IMR-90 (cell line): ENCODE results near the gene TMEM233. TPM values are rescaled to one million over a fixed set of nuclear protein-coding genes. Genes with fewer than 3 reads are reported as not detected.

Source experiments
- ATAC-seq: fragments of 200-7000 bp; cut with Tn5 transposase; 2 replicates; pipeline ENCODE4 v1.9.1; 2020; ENCODE audit warnings: low read depth, mild to moderate bottlenecking, moderate library complexity
- BruUV-seq: library from RNA; stranded (reverse); fragments of 400-500 nt; replicated peaks from 2 replicates; lab custom pipeline; 2021; lab: Mats Ljungman, UMichigan
- CTCF ChIA-PET: fragments of 300-600 bp; formaldehyde crosslinking; extraction: SDS; loops from one replicate; lab custom pipeline; 2021; ENCODE audit warnings: antibody characterized with exemption; lab: Yijun Ruan, JAX
- POLR2A ChIA-PET: fragments of 300-600 bp; sonication (Branson Sonifier 250); formaldehyde crosslinking; loops from one replicate; lab custom pipeline; 2022; ENCODE audit warnings: antibody characterized with exemption; ENCODE audit not compliant: unreplicated experiment; lab: Charles Lee
- DNase-seq: peaks from one replicate; pipeline ENCODE4 v3.0.0; 2013
- H2AFZ ChIP-seq: replicated peaks from 2 replicates; pipeline ENCODE3; 2013; ENCODE audit warnings: low read length, mild to moderate bottlenecking; ENCODE audit not compliant: poor library complexity
- H2AK5ac ChIP-seq: 2 replicates; pipeline ENCODE4 v1.6.1; 2013; ENCODE audit warnings: low read depth, low read length, inconsistent platforms
- H2AK9ac ChIP-seq: replicated peaks from 2 replicates; pipeline ENCODE3; 2013; ENCODE audit warnings: mild to moderate bottlenecking, low read depth, low read length, moderate library complexity; ENCODE audit not compliant: poor library complexity
- H2BK120ac ChIP-seq: 2 replicates; pipeline ENCODE4 v1.6.1; 2013; ENCODE audit warnings: low read depth, low read length, inconsistent platforms
- H2BK15ac ChIP-seq: 3 replicates; pipeline ENCODE4 v1.6.1; 2013; ENCODE audit warnings: low read depth, low read length, inconsistent platforms
- H2BK20ac ChIP-seq: 2 replicates; pipeline ENCODE4 v1.6.1; 2013; ENCODE audit warnings: low read depth, mild to moderate bottlenecking, inconsistent platforms, low read length, moderate library complexity
- H2BK5ac ChIP-seq: 2 replicates; pipeline ENCODE4 v1.6.1; 2013; ENCODE audit warnings: mild to moderate bottlenecking, low read depth, low read length, inconsistent platforms; ENCODE audit not compliant: poor library complexity, severe bottlenecking
- H3K14ac ChIP-seq: replicated peaks from 2 replicates; pipeline ENCODE4 v1.6.1; 2013; ENCODE audit warnings: low read depth, low read length, inconsistent platforms
- H3K18ac ChIP-seq: 2 replicates; pipeline ENCODE4 v1.6.1; 2013; ENCODE audit warnings: low read depth, low read length, control low read depth
- H3K23ac ChIP-seq: 2 replicates; pipeline ENCODE4 v1.6.1; 2013; ENCODE audit warnings: low read depth, low read length, inconsistent platforms
- H3K27ac ChIP-seq: 2 replicates; pipeline ENCODE4 v1.5.1; 2013; ENCODE audit warnings: mild to moderate bottlenecking, control low read depth, low read length; ENCODE audit not compliant: insufficient read depth
- H3K27me3 ChIP-seq: 2 replicates; pipeline ENCODE4 v1.6.1; 2013; ENCODE audit warnings: low read length; ENCODE audit not compliant: control insufficient read depth, insufficient read depth
- H3K36me3 ChIP-seq: 2 replicates; pipeline ENCODE4 v1.6.1; 2013; ENCODE audit warnings: low read length, mixed read lengths; ENCODE audit not compliant: control insufficient read depth, insufficient read depth
- H3K4ac ChIP-seq: 2 replicates; pipeline ENCODE4 v1.6.1; 2013; ENCODE audit warnings: low read depth, low read length, inconsistent platforms
- H3K4me1 ChIP-seq: 2 replicates; pipeline ENCODE4 v1.6.1; 2013; ENCODE audit warnings: low read length, mixed read lengths; ENCODE audit not compliant: control insufficient read depth, insufficient read depth
- H3K4me2 ChIP-seq: 2 replicates; pipeline ENCODE4 v1.6.1; 2013; ENCODE audit warnings: low read depth, mild to moderate bottlenecking, control low read depth, low read length, moderate library complexity
- H3K4me3 ChIP-seq: 2 replicates; pipeline ENCODE4 v1.5.1; 2013; ENCODE audit warnings: low read depth, mild to moderate bottlenecking, control low read depth, low read length, moderate library complexity; ENCODE audit not compliant: insufficient read depth
- H3K56ac ChIP-seq: 2 replicates; pipeline ENCODE4 v1.6.1; 2013; ENCODE audit warnings: low read length, inconsistent platforms; ENCODE audit not compliant: insufficient read depth; ENCODE audit errors: extremely low read depth
- H3K79me1 ChIP-seq, 2 experiments: 2 replicates each; pipeline ENCODE4 v1.6.1; 2013; ENCODE audit warnings: low read length in 2 of 2, inconsistent platforms in 1 of 2, low read depth in 1 of 2
- H3K9ac ChIP-seq: 2 replicates; pipeline ENCODE4 v1.6.1; 2013; ENCODE audit warnings: low read depth, low read length, control low read depth
- H3K9me1 ChIP-seq: 2 replicates; pipeline ENCODE4 v1.6.1; 2013; ENCODE audit warnings: low read length, inconsistent platforms; ENCODE audit not compliant: insufficient read depth
- H3K9me3 ChIP-seq: 2 replicates; pipeline ENCODE4 v1.6.1; 2013; ENCODE audit warnings: low read length; ENCODE audit not compliant: control insufficient read depth, insufficient read depth
- H4K20me1 ChIP-seq: 2 replicates; pipeline ENCODE4 v1.6.1; 2013; ENCODE audit warnings: low read length, inconsistent platforms; ENCODE audit not compliant: insufficient read depth
- H4K5ac ChIP-seq: 2 replicates; pipeline ENCODE4 v1.6.1; 2013; ENCODE audit warnings: mild to moderate bottlenecking, low read depth, low read length, control low read depth
- H4K8ac ChIP-seq, 2 experiments: 2 replicates each; pipeline ENCODE4 v1.6.1; 2013; ENCODE audit warnings: low read depth in 2 of 2, low read length in 2 of 2, control low read depth in 1 of 2, inconsistent platforms in 1 of 2
- H4K91ac ChIP-seq: 2 replicates; pipeline ENCODE4 v1.6.1; 2013; ENCODE audit warnings: low read depth, low read length, inconsistent platforms; ENCODE audit not compliant: insufficient read depth
- BHLHE40 ChIP-seq: fragments of 150-350 bp; IDR thresholded peaks from 2 replicates; pipeline ENCODE4 v1.6.1; 2016; ENCODE audit warnings: mild to moderate bottlenecking, low read depth, low read length
- CEBPB ChIP-seq: IDR thresholded peaks from 2 replicates; pipeline ENCODE4 v1.6.1; 2012; ENCODE audit warnings: low read depth, low read length, improper control_type of control experiment
- CHD1 ChIP-seq: IDR thresholded peaks from 2 replicates; pipeline ENCODE4 v1.6.1; 2012; ENCODE audit warnings: low read depth, low read length, improper control_type of control experiment
- MAFK ChIP-seq: IDR thresholded peaks from 2 replicates; pipeline ENCODE4 v1.6.1; 2012; ENCODE audit warnings: low read depth, low read length, improper control_type of control experiment
- MAZ ChIP-seq: IDR thresholded peaks from 2 replicates; pipeline ENCODE4 v1.6.1; 2012; ENCODE audit warnings: low read depth, mild to moderate bottlenecking, low read length, improper control_type of control experiment, moderate library complexity, borderline replicate concordance
- NFE2L2 ChIP-seq: fragments of 150-350 bp; IDR thresholded peaks from 2 replicates; pipeline ENCODE4 v1.6.1; 2016; ENCODE audit warnings: low read depth, mild to moderate bottlenecking, low read length
- POLR2A ChIP-seq: IDR thresholded peaks from 2 replicates; pipeline ENCODE4 v1.6.1; 2012; ENCODE audit warnings: mild to moderate bottlenecking, low read depth, low read length
- RAD21 ChIP-seq: IDR thresholded peaks from 2 replicates; pipeline ENCODE4 v1.6.1; 2012; ENCODE audit warnings: low read length, improper control_type of control experiment
- RCOR1 ChIP-seq: IDR thresholded peaks from 2 replicates; pipeline ENCODE4 v1.6.1; 2012; ENCODE audit warnings: mild to moderate bottlenecking, low read length, improper control_type of control experiment; ENCODE audit not compliant: insufficient replicate concordance
- SMC3 ChIP-seq: fragments of 150-350 bp; IDR thresholded peaks from 2 replicates; pipeline ENCODE4 v1.6.1; 2016; ENCODE audit warnings: low read depth, mild to moderate bottlenecking, antibody characterized with exemption, low read length, moderate library complexity
- WGBS, 2 experiments: methylation state at CpG; one replicate each; pipeline versions ENCODE4 v1.1.5 to v1.1.7; 2013; ENCODE audit warnings: missing lambda C conversion rate in 2 of 2; ENCODE audit not compliant: insufficient read length in 1 of 2; ENCODE audit errors: extremely low coverage in 2 of 2; 5-methylcytosine and 5-hydroxymethylcytosine counted together
- dilution Hi-C: fragments of 300-500 bp; cut with HindIII; formaldehyde crosslinking; loops from one replicate; pipeline ENCODE4 v1.14.3; 2018; ENCODE audit warnings: low sequenced_read_pairs; ENCODE audit not compliant: unreplicated experiment
- in situ Hi-C: fragments of 300-500 bp; cut with MboI; formaldehyde crosslinking; loops from 3 replicates; pipeline ENCODE4 v1.14.3; 2019; ENCODE audit warnings: low sequenced_read_pairs, inconsistent platforms, mixed read lengths
- intact Hi-C: fragments of 100-400 bp; cut with micrococcal nuclease; formaldehyde crosslinking; loops from 2 replicates; pipeline ENCODE4 v1.10.0; 2022
- polyA plus RNA-seq, 3 experiments: library from polyadenylated mRNA; depleted of rRNA; stranded (reverse); fragments of >200 nt; gene quantifications; 2 replicates each; pipeline ENCODE4 v1.2.3, GENCODE V29; 2012; ENCODE audit warnings: low replicate concordance in 1 of 3
- total RNA-seq: library from RNA; depleted of rRNA; stranded (reverse); fragments of >200 nt; gene quantifications from 2 replicates; pipeline ENCODE4 v1.2.3, GENCODE V29; 2012
- TF ChIP-seq, protein P1 (sequence below): fragments of 150-350 bp; IDR thresholded peaks from 2 replicates; pipeline ENCODE4 v1.6.1; 2016; ENCODE audit warnings: low read depth, mild to moderate bottlenecking, low read length, moderate library complexity, borderline replicate concordance
- TF ChIP-seq, protein P2 (sequence below): fragments of 150-350 bp; IDR thresholded peaks from 2 replicates; pipeline ENCODE4 v1.6.1; 2017; ENCODE audit warnings: mild to moderate bottlenecking, antibody characterized with exemption, low read length, low read depth
- TF ChIP-seq, protein P3 (sequence below): conservative IDR thresholded peaks from 2 replicates; pipeline ENCODE4 v1.5.1; 2012; ENCODE audit warnings: mild to moderate bottlenecking, low read depth, low read length, improper control_type of control experiment

The TMEM233 gene
- total and polyA plus RNA-seq, 2 of the 4 experiments (the other 2 are of a cell fraction) = not detected

DNA sequence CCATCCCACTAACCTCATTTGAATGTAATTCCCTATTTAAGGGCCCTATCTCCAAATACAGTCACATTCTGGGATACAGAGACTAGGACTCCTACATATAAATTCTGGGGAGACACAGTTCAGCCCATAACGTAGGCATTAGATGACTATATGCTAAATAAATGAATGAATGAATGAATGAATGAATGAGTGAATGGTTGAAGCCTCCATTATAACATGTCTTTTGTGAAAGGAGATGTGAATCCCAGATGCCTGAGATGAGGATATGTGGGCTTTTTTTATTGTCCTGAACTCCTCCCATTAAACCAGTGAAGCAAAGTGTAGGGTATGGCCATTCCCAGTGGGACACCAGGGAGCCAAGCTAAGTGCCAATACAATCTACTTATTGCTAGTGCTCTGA, 20.5 kb upstream of the TMEM233 start:
- no peak overlapping the region for H2BK20ac ChIP-seq

More for the DNA sequence above, 20.5 kb upstream of the TMEM233 start:
- no CpG with 5 or more reads among the region's 1 CpG for WGBS, 2 experiments
- CTCF ChIA-PET = no interaction called here
- Histone ChIP-seq H2BK5ac (no peak overlapping the region), H3K23ac (no peak overlapping the region), H3K36me3 (no peaks in the 10 kb centered on the region), H3K14ac (no peak overlapping the region), H3K9me1 (no peaks in the 10 kb centered on the region), H4K20me1 (no peaks in the 10 kb centered on the region), H3K4me2 (no peak overlapping the region), H2AK9ac (no peak overlapping the region), H2BK120ac (no peak overlapping the region), H3K27me3 (no peaks in the 10 kb centered on the region), H2AK5ac (no peak overlapping the region), H4K8ac (no peak overlapping the region), H3K27ac (no peak overlapping the region), H3K9ac (no peak overlapping the region), H3K18ac (no peak overlapping the region), H2BK15ac (no peak overlapping the region), H3K56ac (no peak overlapping the region), H2AFZ (no peak overlapping the region), H3K4ac (no peak overlapping the region), H3K4me1 (no peaks in the 10 kb centered on the region), H3K4me3 (no peak overlapping the region), H4K5ac (no peak overlapping the region), H3K9me3 (no peaks in the 10 kb centered on the region), H3K79me1 (no peaks in the 10 kb centered on the region), H4K91ac (no peak overlapping the region)
- dilution Hi-C loops = no loop called here
- in situ Hi-C loops = no loop called here
- BruUV-seq = no TSS peak
- POLR2A ChIA-PET = no interaction called here
- intact Hi-C loops = no loop called here
- TF ChIP-seq, protein P1, sequence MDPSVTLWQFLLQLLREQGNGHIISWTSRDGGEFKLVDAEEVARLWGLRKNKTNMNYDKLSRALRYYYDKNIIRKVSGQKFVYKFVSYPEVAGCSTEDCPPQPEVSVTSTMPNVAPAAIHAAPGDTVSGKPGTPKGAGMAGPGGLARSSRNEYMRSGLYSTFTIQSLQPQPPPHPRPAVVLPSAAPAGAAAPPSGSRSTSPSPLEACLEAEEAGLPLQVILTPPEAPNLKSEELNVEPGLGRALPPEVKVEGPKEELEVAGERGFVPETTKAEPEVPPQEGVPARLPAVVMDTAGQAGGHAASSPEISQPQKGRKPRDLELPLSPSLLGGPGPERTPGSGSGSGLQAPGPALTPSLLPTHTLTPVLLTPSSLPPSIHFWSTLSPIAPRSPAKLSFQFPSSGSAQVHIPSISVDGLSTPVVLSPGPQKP = no peak
- TF ChIP-seq, protein P2, sequence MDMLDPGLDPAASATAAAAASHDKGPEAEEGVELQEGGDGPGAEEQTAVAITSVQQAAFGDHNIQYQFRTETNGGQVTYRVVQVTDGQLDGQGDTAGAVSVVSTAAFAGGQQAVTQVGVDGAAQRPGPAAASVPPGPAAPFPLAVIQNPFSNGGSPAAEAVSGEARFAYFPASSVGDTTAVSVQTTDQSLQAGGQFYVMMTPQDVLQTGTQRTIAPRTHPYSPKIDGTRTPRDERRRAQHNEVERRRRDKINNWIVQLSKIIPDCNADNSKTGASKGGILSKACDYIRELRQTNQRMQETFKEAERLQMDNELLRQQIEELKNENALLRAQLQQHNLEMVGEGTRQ = no peak
- TF ChIP-seq RCOR1 (no peak), MAFK (no peak), CHD1 (no peak), RAD21 (no peak), MAZ (no peak), POLR2A (no peak), CEBPB (no peak), BHLHE40 (no peak), SMC3 (no peak), NFE2L2 (no peak)
- TF ChIP-seq, protein P3, sequence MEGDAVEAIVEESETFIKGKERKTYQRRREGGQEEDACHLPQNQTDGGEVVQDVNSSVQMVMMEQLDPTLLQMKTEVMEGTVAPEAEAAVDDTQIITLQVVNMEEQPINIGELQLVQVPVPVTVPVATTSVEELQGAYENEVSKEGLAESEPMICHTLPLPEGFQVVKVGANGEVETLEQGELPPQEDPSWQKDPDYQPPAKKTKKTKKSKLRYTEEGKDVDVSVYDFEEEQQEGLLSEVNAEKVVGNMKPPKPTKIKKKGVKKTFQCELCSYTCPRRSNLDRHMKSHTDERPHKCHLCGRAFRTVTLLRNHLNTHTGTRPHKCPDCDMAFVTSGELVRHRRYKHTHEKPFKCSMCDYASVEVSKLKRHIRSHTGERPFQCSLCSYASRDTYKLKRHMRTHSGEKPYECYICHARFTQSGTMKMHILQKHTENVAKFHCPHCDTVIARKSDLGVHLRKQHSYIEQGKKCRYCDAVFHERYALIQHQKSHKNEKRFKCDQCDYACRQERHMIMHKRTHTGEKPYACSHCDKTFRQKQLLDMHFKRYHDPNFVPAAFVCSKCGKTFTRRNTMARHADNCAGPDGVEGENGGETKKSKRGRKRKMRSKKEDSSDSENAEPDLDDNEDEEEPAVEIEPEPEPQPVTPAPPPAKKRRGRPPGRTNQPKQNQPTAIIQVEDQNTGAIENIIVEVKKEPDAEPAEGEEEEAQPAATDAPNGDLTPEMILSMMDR = no peak
- DNase-seq = no peak
- no peak for ATAC-seq
